Epidermal melanocyte (primary cell): Measurements from ENCODE around the gene AP2A1.
"Not testable (repeated sequence)": the region's sequence is repeated elsewhere in the genome, so short reads cannot be mapped to it uniquely, and the experiment has no call there.

ENCODE experiments used
- DNase-seq: peaks from one replicate; pipeline ENCODE4 v3.0.0; 2011; ENCODE audit warnings: low spot score; ENCODE audit not compliant: insufficient read length

The AP2A1 gene

GRCh38 chr19:49812452-49812996 is 45.7 kb downstream of the AP2A1 start:
- no peak for DNase-seq

GRCh38 chr19:49812997-49813861 is 46.4 kb downstream of the AP2A1 start, which contains the start of gene FUZ:
TSS of gene FUZ (minus strand) at chr19:49813292. CDS start at chr19:49813106, 186 bp downstream.
- peak; percentile 96 for DNase-seq

GRCh38 chr19:49814010-49814409 is 47.2 kb downstream of the AP2A1 start:
- DNase-seq = no peak

- no peak for DNase-seq
Observed at GRCh38 chr19:49816590-49816989, 49.8 kb downstream of the AP2A1 start.

GRCh38 chr19:49817964-49818648 is 51.3 kb downstream of the AP2A1 start, which contains the start of gene MED25:
TSS of gene MED25 (plus strand) at chr19:49818289. CDS start at chr19:49818342, 53 bp downstream.
- DNase-seq = peak; percentile 87

GRCh38 chr19:49818649-49819370 is 52.0 kb downstream of the AP2A1 start:
- no peak for DNase-seq

- not testable (repeated sequence) for DNase-seq
Observed at GRCh38 chr19:49819452-49820115, 52.8 kb downstream of the AP2A1 start.

GRCh38 chr19:49820125-49820524 is 53.3 kb downstream of the AP2A1 start:
- no peak for DNase-seq

GRCh38 chr19:49823472-49823871 is 56.7 kb downstream of the AP2A1 start:
- DNase-seq = no peak

- no peak for DNase-seq
Observed at GRCh38 chr19:49824662-49825061, 57.9 kb downstream of the AP2A1 start.

GRCh38 chr19:49827034-49827433 is 60.2 kb downstream of the AP2A1 start:
- no peak for DNase-seq

- no peak for DNase-seq
Observed at GRCh38 chr19:49829200-49829599, 62.4 kb downstream of the AP2A1 start.

- no peak for DNase-seq
Observed at GRCh38 chr19:49829721-49830120, 62.9 kb downstream of the AP2A1 start.

GRCh38 chr19:49830766-49831165 is 64.0 kb downstream of the AP2A1 start:
- no peak for DNase-seq

GRCh38 chr19:49831592-49831991 is 64.8 kb downstream of the AP2A1 start:
- no peak for DNase-seq

GRCh38 chr19:49832556-49832955 is 65.8 kb downstream of the AP2A1 start:
- no peak for DNase-seq

GRCh38 chr19:49833599-49833998 is 66.8 kb downstream of the AP2A1 start:
- DNase-seq = no peak

- no peak for DNase-seq
Observed at GRCh38 chr19:49835562-49835961, 68.8 kb downstream of the AP2A1 start.

GRCh38 chr19:49836176-49837008 is 69.6 kb downstream of the AP2A1 start:
- no peak for DNase-seq

GRCh38 chr19:49837009-49837310 is 70.2 kb downstream of the AP2A1 start:
- DNase-seq = no peak
